ENCODE data around the gene SMARCA2.

The SMARCA2 gene

DNA sequence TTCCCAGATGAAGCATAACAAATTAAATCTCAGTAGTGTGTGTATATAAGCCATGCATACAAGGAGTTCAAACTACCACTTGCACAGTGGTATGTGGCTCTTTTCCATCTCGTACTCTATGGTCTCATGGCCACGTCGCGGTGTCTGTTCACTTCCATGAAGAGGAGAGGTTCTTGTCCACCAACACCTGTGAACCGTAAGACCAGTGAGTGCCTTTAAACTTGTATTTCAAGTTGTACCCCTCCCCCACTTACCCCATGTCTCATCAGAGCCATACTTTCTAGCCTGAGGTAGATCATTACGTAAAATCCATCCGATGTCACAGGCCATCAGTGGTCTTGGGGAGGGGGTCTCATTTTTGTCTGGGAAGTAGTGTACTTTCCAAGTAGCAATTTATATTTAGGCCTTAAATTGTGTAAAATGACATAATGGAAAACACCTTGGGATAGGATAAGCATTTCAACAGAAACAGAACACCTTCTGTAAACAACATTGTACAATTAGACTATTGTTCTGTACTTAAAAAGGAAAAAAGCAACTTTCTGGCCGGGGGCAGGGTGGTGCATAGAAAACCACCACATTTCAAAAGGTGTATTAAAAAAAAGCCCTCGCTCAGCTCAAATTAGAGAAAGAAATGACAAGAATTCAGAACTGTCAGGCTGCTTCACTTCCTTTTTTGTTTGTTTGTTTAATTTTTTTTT, 163.0 kb downstream of the SMARCA2 start:
- ChIA-PET CTCF (interaction anchor here (1.0 to 1.5 kb wide), 5 partner anchors 13 to 110 kb away, joined by 3 to 4 read pairs (median 3); no protein-coding TSS in a partner anchor), POLR2A (no interaction called here)
- TF ChIP-seq, protein P1, sequence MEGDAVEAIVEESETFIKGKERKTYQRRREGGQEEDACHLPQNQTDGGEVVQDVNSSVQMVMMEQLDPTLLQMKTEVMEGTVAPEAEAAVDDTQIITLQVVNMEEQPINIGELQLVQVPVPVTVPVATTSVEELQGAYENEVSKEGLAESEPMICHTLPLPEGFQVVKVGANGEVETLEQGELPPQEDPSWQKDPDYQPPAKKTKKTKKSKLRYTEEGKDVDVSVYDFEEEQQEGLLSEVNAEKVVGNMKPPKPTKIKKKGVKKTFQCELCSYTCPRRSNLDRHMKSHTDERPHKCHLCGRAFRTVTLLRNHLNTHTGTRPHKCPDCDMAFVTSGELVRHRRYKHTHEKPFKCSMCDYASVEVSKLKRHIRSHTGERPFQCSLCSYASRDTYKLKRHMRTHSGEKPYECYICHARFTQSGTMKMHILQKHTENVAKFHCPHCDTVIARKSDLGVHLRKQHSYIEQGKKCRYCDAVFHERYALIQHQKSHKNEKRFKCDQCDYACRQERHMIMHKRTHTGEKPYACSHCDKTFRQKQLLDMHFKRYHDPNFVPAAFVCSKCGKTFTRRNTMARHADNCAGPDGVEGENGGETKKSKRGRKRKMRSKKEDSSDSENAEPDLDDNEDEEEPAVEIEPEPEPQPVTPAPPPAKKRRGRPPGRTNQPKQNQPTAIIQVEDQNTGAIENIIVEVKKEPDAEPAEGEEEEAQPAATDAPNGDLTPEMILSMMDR (IDR thresholded peaks at IDR 0.05; ENCODE audit: control extremely low read depth, extremely low read depth, low read depth, missing control alignments): no peak
- no peak for DNase-seq (ENCODE audit: extremely low spot score)

DNA sequence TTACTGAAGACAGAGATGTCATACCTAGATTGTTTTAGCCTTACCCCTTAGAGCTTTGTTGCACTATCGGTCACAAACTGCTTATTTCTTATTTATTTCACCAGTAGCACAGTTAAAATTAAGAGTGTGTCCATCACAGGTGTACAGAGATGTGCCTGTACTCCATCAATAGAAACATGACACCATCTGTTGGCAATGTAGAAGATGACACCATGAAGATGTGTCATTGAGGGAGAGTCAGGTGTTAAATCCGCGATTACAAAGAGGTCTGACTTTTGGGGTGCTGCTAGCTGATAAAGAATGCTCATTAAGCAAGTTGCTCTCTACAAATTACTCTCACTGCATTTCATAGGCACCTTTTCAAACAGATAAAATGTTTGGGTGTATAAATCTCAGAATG, 164.4 kb downstream of the SMARCA2 start:
- DNase-seq (ENCODE audit: extremely low spot score): no peak
- ChIA-PET POLR2A (no interaction called here), CTCF (interaction anchor here (0.8 to 3.0 kb wide), 6 partner anchors 13 to 112 kb away, joined by 3 to 14 read pairs (median 3); no protein-coding TSS in a partner anchor)
- TF ChIP-seq, protein P1 (IDR thresholded peaks at IDR 0.05; ENCODE audit: control extremely low read depth, extremely low read depth, low read depth, missing control alignments): peak; percentile 12

DNA sequence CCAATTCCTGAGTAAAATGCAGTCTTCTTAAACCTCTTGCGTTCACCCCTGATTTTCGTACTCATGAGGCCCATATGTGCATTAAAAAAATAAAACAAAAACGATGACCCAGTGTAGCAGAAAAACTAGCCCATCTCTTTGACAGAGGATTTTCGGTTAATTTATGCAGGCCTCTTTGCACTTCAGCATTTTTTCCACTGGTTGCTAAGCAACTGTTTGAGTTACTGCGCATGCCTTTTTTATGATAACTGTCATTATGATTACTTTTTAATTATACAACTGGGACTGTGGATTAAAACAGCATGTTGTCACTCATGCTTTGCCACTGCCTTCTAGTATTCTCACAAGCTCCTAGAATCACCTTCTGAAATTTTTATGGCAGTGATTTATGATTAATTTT, 165.0 kb downstream of the SMARCA2 start:
- TF ChIP-seq, protein P1 (IDR thresholded peaks at IDR 0.05; ENCODE audit: control extremely low read depth, extremely low read depth, low read depth, missing control alignments): no peak
- POLR2A ChIA-PET: no interaction called here
- no peak for DNase-seq (ENCODE audit: extremely low spot score)
- CTCF ChIA-PET: interaction anchor here (0.7 to 3.1 kb wide), 7 partner anchors 9 to 48 kb away, joined by 3 to 26 read pairs (median 5); no protein-coding TSS in a partner anchor

DNA sequence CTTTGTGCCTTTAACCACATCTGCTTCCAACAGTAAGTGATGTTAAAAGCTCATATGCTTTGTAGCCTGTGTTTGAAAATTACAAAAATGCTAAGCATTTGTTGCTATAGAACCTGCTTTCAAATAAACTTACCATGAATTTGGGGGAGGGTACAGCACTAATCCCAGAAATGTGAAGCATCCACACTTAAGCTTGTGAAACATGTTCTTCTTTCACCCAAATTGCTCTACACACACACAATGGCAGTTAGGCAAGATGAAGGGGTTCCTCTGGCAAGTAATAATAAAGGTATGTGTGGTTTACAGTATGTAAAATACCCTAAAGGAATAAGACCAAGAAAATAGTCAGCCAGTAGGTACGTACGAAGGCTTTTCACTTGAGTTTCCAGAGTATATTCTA, 165.6 kb downstream of the SMARCA2 start:
- CTCF ChIA-PET: interaction anchor here (0.7 to 3.1 kb wide), 10 partner anchors 8 to 112 kb away, joined by 3 to 26 read pairs (median 5); no protein-coding TSS in a partner anchor
- POLR2A ChIA-PET: no interaction called here
- TF ChIP-seq, protein P1 (IDR thresholded peaks at IDR 0.05; ENCODE audit: control extremely low read depth, extremely low read depth, low read depth, missing control alignments): no peak

DNA sequence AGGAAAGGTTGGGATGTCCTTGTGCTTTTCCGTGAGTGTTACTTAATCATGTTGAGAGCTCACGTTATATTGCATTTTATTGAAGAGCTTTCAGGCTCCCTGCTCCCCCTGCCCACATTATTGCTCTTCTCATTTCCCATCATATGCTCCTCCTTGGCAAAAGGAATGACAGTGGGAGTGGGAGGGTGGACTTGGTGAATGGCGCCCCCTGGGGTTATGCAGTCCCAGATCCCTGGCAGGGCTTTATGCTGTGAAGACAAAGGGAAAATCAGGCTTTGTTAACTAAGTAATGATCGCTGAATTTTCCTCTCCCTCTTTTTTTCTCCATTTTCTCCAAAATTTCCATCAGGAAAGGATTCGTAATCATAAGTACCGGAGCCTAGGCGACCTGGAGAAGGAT, 166.6 kb downstream of the SMARCA2 start:
- TF ChIP-seq, protein P1 (IDR thresholded peaks at IDR 0.05; ENCODE audit: control extremely low read depth, extremely low read depth, low read depth, missing control alignments): peak; percentile 14
- POLR2A ChIA-PET: no interaction called here
- no peak for DNase-seq (ENCODE audit: extremely low spot score)
- CTCF ChIA-PET: interaction anchor here (0.9 to 3.1 kb wide), 10 partner anchors 9 to 113 kb away, joined by 3 to 26 read pairs (median 6); no protein-coding TSS in a partner anchor

More for the DNA sequence above, 165.6 kb downstream of the SMARCA2 start:
- DNase-seq (ENCODE audit: extremely low spot score): no peak

DNA sequence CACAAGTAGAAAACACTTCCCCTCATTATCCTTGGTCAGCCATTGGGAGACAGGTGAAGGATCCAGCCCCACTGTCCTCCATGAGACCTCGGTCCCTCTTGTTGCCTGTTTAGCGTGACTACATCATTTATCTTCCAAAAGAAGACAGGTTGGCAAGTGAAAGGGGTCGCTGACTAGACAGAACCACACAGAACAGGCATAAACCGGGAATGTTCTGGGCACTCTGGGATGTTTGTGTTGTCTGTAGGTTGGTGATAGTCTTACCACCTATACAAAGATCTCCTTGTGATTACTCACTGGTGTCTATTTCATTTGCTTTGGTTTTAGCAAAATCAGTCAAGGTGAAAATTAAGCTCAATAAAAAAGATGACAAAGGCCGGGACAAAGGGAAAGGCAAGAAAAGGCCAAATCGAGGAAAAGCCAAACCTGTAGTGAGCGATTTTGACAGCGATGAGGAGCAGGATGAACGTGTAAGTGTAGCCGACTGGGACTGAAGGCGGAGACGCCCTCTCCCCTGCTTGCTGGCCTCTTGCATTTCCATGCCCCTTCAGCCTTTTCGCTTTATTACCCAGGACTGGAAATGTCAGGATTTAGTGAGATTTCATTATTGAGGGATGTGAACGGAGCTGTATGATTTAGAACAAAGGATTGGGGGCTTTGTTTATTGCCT, 175.9 kb downstream of the SMARCA2 start:
- DNase-seq (ENCODE audit: extremely low spot score): no peak
- TF ChIP-seq, protein P1 (IDR thresholded peaks at IDR 0.05; ENCODE audit: control extremely low read depth, extremely low read depth, low read depth, missing control alignments): no peak
- CTCF ChIA-PET: interaction anchor here (1.0 to 1.6 kb wide), 2 partner anchors 10 to 12 kb away, joined by 3 read pairs; no protein-coding TSS in a partner anchor
- POLR2A ChIA-PET: no interaction called here
